IMR-90 (cell line): ENCODE measurements around the gene ARHGEF7. TPM values are rescaled to one million over a fixed set of nuclear protein-coding genes. Genes with fewer than 3 reads are reported as not detected.

Experiments
- ATAC-seq: fragments of 200-7000 bp; cut with Tn5 transposase; 2 replicates; pipeline ENCODE4 v1.9.1; 2020; ENCODE audit warnings: low read depth, mild to moderate bottlenecking, moderate library complexity
- BruUV-seq: library from RNA; stranded (reverse); fragments of 400-500 nt; replicated peaks from 2 replicates; lab custom pipeline; 2021; lab: Mats Ljungman, UMichigan
- CTCF ChIA-PET: fragments of 300-600 bp; formaldehyde crosslinking; extraction: SDS; loops from one replicate; lab custom pipeline; 2021; ENCODE audit warnings: antibody characterized with exemption; lab: Yijun Ruan, JAX
- POLR2A ChIA-PET: fragments of 300-600 bp; sonication (Branson Sonifier 250); formaldehyde crosslinking; loops from one replicate; lab custom pipeline; 2022; ENCODE audit warnings: antibody characterized with exemption; ENCODE audit not compliant: unreplicated experiment; lab: Charles Lee
- DNase-seq: peaks from one replicate; pipeline ENCODE4 v3.0.0; 2013
- H2AFZ ChIP-seq: replicated peaks from 2 replicates; pipeline ENCODE3; 2013; ENCODE audit warnings: low read length, mild to moderate bottlenecking; ENCODE audit not compliant: poor library complexity
- H2AK5ac ChIP-seq: 2 replicates; pipeline ENCODE4 v1.6.1; 2013; ENCODE audit warnings: low read depth, low read length, inconsistent platforms
- H2AK9ac ChIP-seq: replicated peaks from 2 replicates; pipeline ENCODE3; 2013; ENCODE audit warnings: mild to moderate bottlenecking, low read depth, low read length, moderate library complexity; ENCODE audit not compliant: poor library complexity
- H2BK120ac ChIP-seq: 2 replicates; pipeline ENCODE4 v1.6.1; 2013; ENCODE audit warnings: low read depth, low read length, inconsistent platforms
- H2BK15ac ChIP-seq: 3 replicates; pipeline ENCODE4 v1.6.1; 2013; ENCODE audit warnings: low read depth, low read length, inconsistent platforms
- H2BK20ac ChIP-seq: 2 replicates; pipeline ENCODE4 v1.6.1; 2013; ENCODE audit warnings: low read depth, mild to moderate bottlenecking, inconsistent platforms, low read length, moderate library complexity
- H2BK5ac ChIP-seq: 2 replicates; pipeline ENCODE4 v1.6.1; 2013; ENCODE audit warnings: mild to moderate bottlenecking, low read depth, low read length, inconsistent platforms; ENCODE audit not compliant: poor library complexity, severe bottlenecking
- H3K14ac ChIP-seq: replicated peaks from 2 replicates; pipeline ENCODE4 v1.6.1; 2013; ENCODE audit warnings: low read depth, low read length, inconsistent platforms
- H3K18ac ChIP-seq: 2 replicates; pipeline ENCODE4 v1.6.1; 2013; ENCODE audit warnings: low read depth, low read length, control low read depth
- H3K23ac ChIP-seq: 2 replicates; pipeline ENCODE4 v1.6.1; 2013; ENCODE audit warnings: low read depth, low read length, inconsistent platforms
- H3K27ac ChIP-seq: 2 replicates; pipeline ENCODE4 v1.5.1; 2013; ENCODE audit warnings: mild to moderate bottlenecking, control low read depth, low read length; ENCODE audit not compliant: insufficient read depth
- H3K27me3 ChIP-seq: 2 replicates; pipeline ENCODE4 v1.6.1; 2013; ENCODE audit warnings: low read length; ENCODE audit not compliant: control insufficient read depth, insufficient read depth
- H3K36me3 ChIP-seq: 2 replicates; pipeline ENCODE4 v1.6.1; 2013; ENCODE audit warnings: low read length, mixed read lengths; ENCODE audit not compliant: control insufficient read depth, insufficient read depth
- H3K4ac ChIP-seq: 2 replicates; pipeline ENCODE4 v1.6.1; 2013; ENCODE audit warnings: low read depth, low read length, inconsistent platforms
- H3K4me1 ChIP-seq: 2 replicates; pipeline ENCODE4 v1.6.1; 2013; ENCODE audit warnings: low read length, mixed read lengths; ENCODE audit not compliant: control insufficient read depth, insufficient read depth
- H3K4me2 ChIP-seq: 2 replicates; pipeline ENCODE4 v1.6.1; 2013; ENCODE audit warnings: low read depth, mild to moderate bottlenecking, control low read depth, low read length, moderate library complexity
- H3K4me3 ChIP-seq: 2 replicates; pipeline ENCODE4 v1.5.1; 2013; ENCODE audit warnings: low read depth, mild to moderate bottlenecking, control low read depth, low read length, moderate library complexity; ENCODE audit not compliant: insufficient read depth
- H3K56ac ChIP-seq: 2 replicates; pipeline ENCODE4 v1.6.1; 2013; ENCODE audit warnings: low read length, inconsistent platforms; ENCODE audit not compliant: insufficient read depth; ENCODE audit errors: extremely low read depth
- H3K79me1 ChIP-seq, 2 experiments: 2 replicates each; pipeline ENCODE4 v1.6.1; 2013; ENCODE audit warnings: low read length in 2 of 2, inconsistent platforms in 1 of 2, low read depth in 1 of 2
- H3K9ac ChIP-seq: 2 replicates; pipeline ENCODE4 v1.6.1; 2013; ENCODE audit warnings: low read depth, low read length, control low read depth
- H3K9me1 ChIP-seq: 2 replicates; pipeline ENCODE4 v1.6.1; 2013; ENCODE audit warnings: low read length, inconsistent platforms; ENCODE audit not compliant: insufficient read depth
- H3K9me3 ChIP-seq: 2 replicates; pipeline ENCODE4 v1.6.1; 2013; ENCODE audit warnings: low read length; ENCODE audit not compliant: control insufficient read depth, insufficient read depth
- H4K20me1 ChIP-seq: 2 replicates; pipeline ENCODE4 v1.6.1; 2013; ENCODE audit warnings: low read length, inconsistent platforms; ENCODE audit not compliant: insufficient read depth
- H4K5ac ChIP-seq: 2 replicates; pipeline ENCODE4 v1.6.1; 2013; ENCODE audit warnings: mild to moderate bottlenecking, low read depth, low read length, control low read depth
- H4K8ac ChIP-seq, 2 experiments: 2 replicates each; pipeline ENCODE4 v1.6.1; 2013; ENCODE audit warnings: low read depth in 2 of 2, low read length in 2 of 2, control low read depth in 1 of 2, inconsistent platforms in 1 of 2
- H4K91ac ChIP-seq: 2 replicates; pipeline ENCODE4 v1.6.1; 2013; ENCODE audit warnings: low read depth, low read length, inconsistent platforms; ENCODE audit not compliant: insufficient read depth
- BHLHE40 ChIP-seq: fragments of 150-350 bp; IDR thresholded peaks from 2 replicates; pipeline ENCODE4 v1.6.1; 2016; ENCODE audit warnings: mild to moderate bottlenecking, low read depth, low read length
- CEBPB ChIP-seq: IDR thresholded peaks from 2 replicates; pipeline ENCODE4 v1.6.1; 2012; ENCODE audit warnings: low read depth, low read length, improper control_type of control experiment
- CHD1 ChIP-seq: IDR thresholded peaks from 2 replicates; pipeline ENCODE4 v1.6.1; 2012; ENCODE audit warnings: low read depth, low read length, improper control_type of control experiment
- FOS ChIP-seq: fragments of 150-350 bp; IDR thresholded peaks from 2 replicates; pipeline ENCODE4 v1.6.1; 2016; ENCODE audit warnings: low read depth, low read length
- MAFK ChIP-seq: IDR thresholded peaks from 2 replicates; pipeline ENCODE4 v1.6.1; 2012; ENCODE audit warnings: low read depth, low read length, improper control_type of control experiment
- MAZ ChIP-seq: IDR thresholded peaks from 2 replicates; pipeline ENCODE4 v1.6.1; 2012; ENCODE audit warnings: low read depth, mild to moderate bottlenecking, low read length, improper control_type of control experiment, moderate library complexity, borderline replicate concordance
- MXI1 ChIP-seq: IDR thresholded peaks from 2 replicates; pipeline ENCODE4 v1.6.1; 2012; ENCODE audit warnings: low read depth, mild to moderate bottlenecking, low read length, moderate library complexity, borderline replicate concordance
- NFE2L2 ChIP-seq: fragments of 150-350 bp; IDR thresholded peaks from 2 replicates; pipeline ENCODE4 v1.6.1; 2016; ENCODE audit warnings: low read depth, mild to moderate bottlenecking, low read length
- POLR2A ChIP-seq: IDR thresholded peaks from 2 replicates; pipeline ENCODE4 v1.6.1; 2012; ENCODE audit warnings: mild to moderate bottlenecking, low read depth, low read length
- RAD21 ChIP-seq: IDR thresholded peaks from 2 replicates; pipeline ENCODE4 v1.6.1; 2012; ENCODE audit warnings: low read length, improper control_type of control experiment
- RCOR1 ChIP-seq: IDR thresholded peaks from 2 replicates; pipeline ENCODE4 v1.6.1; 2012; ENCODE audit warnings: mild to moderate bottlenecking, low read length, improper control_type of control experiment; ENCODE audit not compliant: insufficient replicate concordance
- RFX5 ChIP-seq: IDR thresholded peaks from 2 replicates; pipeline ENCODE4 v1.8.0; 2012; ENCODE audit warnings: low read depth, mild to moderate bottlenecking, low read length, moderate library complexity
- SMC3 ChIP-seq: fragments of 150-350 bp; IDR thresholded peaks from 2 replicates; pipeline ENCODE4 v1.6.1; 2016; ENCODE audit warnings: low read depth, mild to moderate bottlenecking, antibody characterized with exemption, low read length, moderate library complexity
- WGBS, 2 experiments: methylation state at CpG; one replicate each; pipeline versions ENCODE4 v1.1.5 to v1.1.7; 2013; ENCODE audit warnings: missing lambda C conversion rate in 2 of 2; ENCODE audit not compliant: insufficient read length in 1 of 2; ENCODE audit errors: extremely low coverage in 2 of 2; 5-methylcytosine and 5-hydroxymethylcytosine counted together
- dilution Hi-C: fragments of 300-500 bp; cut with HindIII; formaldehyde crosslinking; loops from one replicate; pipeline ENCODE4 v1.14.3; 2018; ENCODE audit warnings: low sequenced_read_pairs; ENCODE audit not compliant: unreplicated experiment
- in situ Hi-C: fragments of 300-500 bp; cut with MboI; formaldehyde crosslinking; loops from 3 replicates; pipeline ENCODE4 v1.14.3; 2019; ENCODE audit warnings: low sequenced_read_pairs, inconsistent platforms, mixed read lengths
- intact Hi-C: fragments of 100-400 bp; cut with micrococcal nuclease; formaldehyde crosslinking; loops from 2 replicates; pipeline ENCODE4 v1.10.0; 2022
- polyA plus RNA-seq, 3 experiments: library from polyadenylated mRNA; depleted of rRNA; stranded (reverse); fragments of >200 nt; gene quantifications; 2 replicates each; pipeline ENCODE4 v1.2.3, GENCODE V29; 2012; ENCODE audit warnings: low replicate concordance in 1 of 3
- total RNA-seq: library from RNA; depleted of rRNA; stranded (reverse); fragments of >200 nt; gene quantifications from 2 replicates; pipeline ENCODE4 v1.2.3, GENCODE V29; 2012
- TF ChIP-seq, protein P1 (sequence below): conservative IDR thresholded peaks from 2 replicates; pipeline ENCODE4 v1.5.1; 2012; ENCODE audit warnings: mild to moderate bottlenecking, low read depth, low read length, improper control_type of control experiment
- TF ChIP-seq, protein P2 (sequence below): fragments of 150-350 bp; IDR thresholded peaks from 2 replicates; pipeline ENCODE4 v1.6.1; 2017; ENCODE audit warnings: mild to moderate bottlenecking, antibody characterized with exemption, low read length, low read depth
- TF ChIP-seq, protein P3 (sequence below): fragments of 150-350 bp; IDR thresholded peaks from 2 replicates; pipeline ENCODE4 v1.6.1; 2016; ENCODE audit warnings: low read depth, mild to moderate bottlenecking, low read length, moderate library complexity, borderline replicate concordance

The ARHGEF7 gene
- total and polyA plus RNA-seq, 2 of the 4 experiments (the other 2 are of a cell fraction) = 32.9 to 59.0 TPM

DNA sequence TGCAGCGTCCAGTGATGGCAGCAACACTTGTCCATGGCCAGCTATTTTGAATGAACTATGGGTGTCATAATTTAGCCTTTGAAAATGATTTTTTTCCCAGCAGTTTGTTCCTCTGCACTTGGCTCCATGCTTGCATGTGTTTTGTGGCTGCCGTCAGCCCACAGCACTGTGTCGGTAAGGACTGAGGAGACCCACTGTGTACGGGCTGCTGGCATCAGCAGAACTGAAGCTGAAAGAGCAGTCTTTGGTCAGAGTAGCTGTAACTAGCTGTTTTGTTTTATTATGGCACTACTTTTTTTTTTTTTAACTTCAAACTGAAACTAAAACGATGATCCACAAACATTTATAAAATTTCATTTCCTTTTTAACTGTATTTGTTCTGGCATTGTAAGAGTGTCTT lies 155.0 kb downstream of the ARHGEF7 start:
- peak overlapping the region; percentile 55 for H3K4ac ChIP-seq
- H3K27ac ChIP-seq = no peak overlapping the region
- no peak overlapping the region for H4K5ac ChIP-seq
- H2BK120ac ChIP-seq = peak overlapping the region; percentile 12; the same call in 1 of the 2 replicates
- H2BK5ac ChIP-seq = peak overlapping the region; percentile 15
- H3K36me3 ChIP-seq = peaks cover 31% of the 10 kb centered on the region
- H2BK20ac ChIP-seq = peak overlapping the region; percentile 21
- peaks cover 25% of the 10 kb centered on the region for H3K4me1 ChIP-seq
- H3K14ac ChIP-seq = peak overlapping the region; percentile 48; the same call in 1 of the 2 replicates
- POLR2A ChIA-PET = no interaction called here
- H2AK9ac ChIP-seq = no peak overlapping the region
- CTCF ChIA-PET = interaction anchor here (1.2 kb wide), 1 partner anchor 11 kb away, joined by 3 read pairs; no protein-coding TSS in a partner anchor
- H3K9me3 ChIP-seq = no peaks in the 10 kb centered on the region
- no peak for DNase-seq
- no peaks in the 10 kb centered on the region for H3K27me3 ChIP-seq
- H2BK15ac ChIP-seq = no peak overlapping the region
- H3K9me1 ChIP-seq = peaks cover 43% of the 10 kb centered on the region
- TF ChIP-seq MAZ (no peak), RAD21 (no peak), CHD1 (no peak), POLR2A (no peak), SMC3 (no peak), MXI1 (no peak), CEBPB (no peak), NFE2L2 (no peak), MAFK (no peak), RFX5 (no peak), RCOR1 (no peak), FOS (no peak), BHLHE40 (no peak)
- TF ChIP-seq, protein P1, sequence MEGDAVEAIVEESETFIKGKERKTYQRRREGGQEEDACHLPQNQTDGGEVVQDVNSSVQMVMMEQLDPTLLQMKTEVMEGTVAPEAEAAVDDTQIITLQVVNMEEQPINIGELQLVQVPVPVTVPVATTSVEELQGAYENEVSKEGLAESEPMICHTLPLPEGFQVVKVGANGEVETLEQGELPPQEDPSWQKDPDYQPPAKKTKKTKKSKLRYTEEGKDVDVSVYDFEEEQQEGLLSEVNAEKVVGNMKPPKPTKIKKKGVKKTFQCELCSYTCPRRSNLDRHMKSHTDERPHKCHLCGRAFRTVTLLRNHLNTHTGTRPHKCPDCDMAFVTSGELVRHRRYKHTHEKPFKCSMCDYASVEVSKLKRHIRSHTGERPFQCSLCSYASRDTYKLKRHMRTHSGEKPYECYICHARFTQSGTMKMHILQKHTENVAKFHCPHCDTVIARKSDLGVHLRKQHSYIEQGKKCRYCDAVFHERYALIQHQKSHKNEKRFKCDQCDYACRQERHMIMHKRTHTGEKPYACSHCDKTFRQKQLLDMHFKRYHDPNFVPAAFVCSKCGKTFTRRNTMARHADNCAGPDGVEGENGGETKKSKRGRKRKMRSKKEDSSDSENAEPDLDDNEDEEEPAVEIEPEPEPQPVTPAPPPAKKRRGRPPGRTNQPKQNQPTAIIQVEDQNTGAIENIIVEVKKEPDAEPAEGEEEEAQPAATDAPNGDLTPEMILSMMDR = no peak
- TF ChIP-seq, protein P2, sequence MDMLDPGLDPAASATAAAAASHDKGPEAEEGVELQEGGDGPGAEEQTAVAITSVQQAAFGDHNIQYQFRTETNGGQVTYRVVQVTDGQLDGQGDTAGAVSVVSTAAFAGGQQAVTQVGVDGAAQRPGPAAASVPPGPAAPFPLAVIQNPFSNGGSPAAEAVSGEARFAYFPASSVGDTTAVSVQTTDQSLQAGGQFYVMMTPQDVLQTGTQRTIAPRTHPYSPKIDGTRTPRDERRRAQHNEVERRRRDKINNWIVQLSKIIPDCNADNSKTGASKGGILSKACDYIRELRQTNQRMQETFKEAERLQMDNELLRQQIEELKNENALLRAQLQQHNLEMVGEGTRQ = no peak
- TF ChIP-seq, protein P3, sequence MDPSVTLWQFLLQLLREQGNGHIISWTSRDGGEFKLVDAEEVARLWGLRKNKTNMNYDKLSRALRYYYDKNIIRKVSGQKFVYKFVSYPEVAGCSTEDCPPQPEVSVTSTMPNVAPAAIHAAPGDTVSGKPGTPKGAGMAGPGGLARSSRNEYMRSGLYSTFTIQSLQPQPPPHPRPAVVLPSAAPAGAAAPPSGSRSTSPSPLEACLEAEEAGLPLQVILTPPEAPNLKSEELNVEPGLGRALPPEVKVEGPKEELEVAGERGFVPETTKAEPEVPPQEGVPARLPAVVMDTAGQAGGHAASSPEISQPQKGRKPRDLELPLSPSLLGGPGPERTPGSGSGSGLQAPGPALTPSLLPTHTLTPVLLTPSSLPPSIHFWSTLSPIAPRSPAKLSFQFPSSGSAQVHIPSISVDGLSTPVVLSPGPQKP = no peak
- H3K18ac ChIP-seq = no peak overlapping the region
- no TSS peak for BruUV-seq
- H3K79me1 ChIP-seq = peaks cover 16 to 73% of the 10 kb centered on the region in 2 experiments
- H4K8ac ChIP-seq = peak overlapping the region in 1 of 2 experiments; percentile 15; a peak in 1 of 4 replicates
- H3K23ac ChIP-seq = peak overlapping the region; percentile 35; the same call in 1 of the 2 replicates
- H4K20me1 ChIP-seq = 0 out of 2 replicates have a peak, but pooled peaks cover 3% of the 10 kb centered on the region
- H3K4me3 ChIP-seq = no peak overlapping the region
- H4K91ac ChIP-seq = peak overlapping the region; percentile 31; the same call in 1 of the 2 replicates
- WGBS, 2 experiments = 80% methylated on average over 3 of the region's 5 CpGs; no CpG with 5 or more reads in 1 of the 2 experiments
- no peak overlapping the region for H2AFZ ChIP-seq
- H3K56ac ChIP-seq = no peak overlapping the region
- dilution Hi-C loops = no loop called here
- no peak overlapping the region; the same call in 1 of the 2 replicates for H2AK5ac ChIP-seq
- no peak overlapping the region for H3K9ac ChIP-seq
- in situ Hi-C loops = no loop called here
- peak overlapping the region; percentile 69 for H3K4me2 ChIP-seq
- no peak for ATAC-seq
- intact Hi-C loops = no loop called here
